8988T (cell line): ENCODE results near the gene COL5A2.

Experiments
- DNase-seq: peaks from one replicate; pipeline ENCODE4 v3.0.0; 2011

Gene COL5A2

DNA sequence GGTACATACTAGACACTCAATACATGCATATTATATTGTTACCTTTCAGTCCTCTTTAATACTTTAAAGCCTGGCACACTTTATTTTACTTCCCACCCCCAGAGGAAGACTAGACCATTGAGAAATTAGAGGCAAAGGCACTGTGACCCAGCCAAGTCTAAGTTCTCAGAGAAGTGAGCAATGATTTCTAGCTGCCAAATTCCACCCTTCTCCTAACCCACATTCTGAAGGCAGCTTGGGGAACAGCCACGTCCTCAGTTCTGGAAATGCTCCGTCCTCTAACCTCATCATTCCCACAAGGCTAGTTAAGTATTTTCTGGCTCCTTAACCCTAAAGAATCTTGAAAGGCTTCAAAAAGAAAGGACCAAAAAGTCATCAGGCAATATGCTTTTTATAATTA is 86.6 kb downstream of the COL5A2 start:
- DNase-seq = no peak

- no peak for DNase-seq
These were observed 88.3 kb downstream of the COL5A2 start for GRCh38 chr2:189091253-189091652.

- no peak for DNase-seq
These were observed 90.9 kb downstream of the COL5A2 start for GRCh38 chr2:189088591-189089205.

DNA sequence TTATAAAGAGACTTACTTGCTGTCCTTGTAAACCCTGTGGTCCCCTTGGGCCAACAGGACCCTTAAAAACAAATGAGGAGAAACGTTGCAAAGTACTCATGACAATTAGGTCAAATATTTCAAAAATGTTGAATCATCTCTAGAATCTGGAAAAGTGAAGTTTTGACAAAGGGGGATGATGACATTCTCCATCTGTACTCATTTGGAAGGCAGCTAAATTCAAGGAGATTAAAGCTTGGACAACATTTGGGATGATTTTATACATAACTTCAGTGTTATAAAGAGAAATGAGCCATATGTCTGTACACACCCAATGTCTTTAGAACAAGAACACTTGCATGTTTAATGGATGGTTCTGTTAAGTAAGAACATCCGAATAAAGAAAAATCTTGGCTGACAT is 92.9 kb downstream of the COL5A2 start:
- DNase-seq = no peak

- no peak for DNase-seq
These were observed 93.3 kb downstream of the COL5A2 start for GRCh38 chr2:189086250-189086649.

DNA sequence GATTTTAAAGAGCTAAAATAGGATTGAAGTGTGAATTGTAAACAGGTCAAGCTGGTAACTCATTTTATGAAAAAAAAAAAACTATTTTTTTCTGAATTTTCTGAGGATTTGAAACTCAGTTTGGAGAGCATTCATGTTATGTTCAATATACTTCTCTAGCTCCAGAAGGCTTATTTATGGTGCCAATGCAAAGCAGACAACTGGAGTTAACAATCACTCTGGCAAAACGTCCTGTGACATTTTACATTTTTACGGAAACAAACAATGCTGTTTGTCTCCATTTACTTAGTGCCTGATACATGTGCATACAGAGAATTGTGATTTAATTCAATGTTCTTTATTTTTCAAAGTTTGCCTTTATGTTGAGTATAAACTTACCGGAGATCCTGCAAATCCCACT is 96.0 kb downstream of the COL5A2 start:
- DNase-seq = no peak

GRCh38 chr2:189083106-189083505 is 96.5 kb downstream of the COL5A2 start:
- no peak for DNase-seq

DNA sequence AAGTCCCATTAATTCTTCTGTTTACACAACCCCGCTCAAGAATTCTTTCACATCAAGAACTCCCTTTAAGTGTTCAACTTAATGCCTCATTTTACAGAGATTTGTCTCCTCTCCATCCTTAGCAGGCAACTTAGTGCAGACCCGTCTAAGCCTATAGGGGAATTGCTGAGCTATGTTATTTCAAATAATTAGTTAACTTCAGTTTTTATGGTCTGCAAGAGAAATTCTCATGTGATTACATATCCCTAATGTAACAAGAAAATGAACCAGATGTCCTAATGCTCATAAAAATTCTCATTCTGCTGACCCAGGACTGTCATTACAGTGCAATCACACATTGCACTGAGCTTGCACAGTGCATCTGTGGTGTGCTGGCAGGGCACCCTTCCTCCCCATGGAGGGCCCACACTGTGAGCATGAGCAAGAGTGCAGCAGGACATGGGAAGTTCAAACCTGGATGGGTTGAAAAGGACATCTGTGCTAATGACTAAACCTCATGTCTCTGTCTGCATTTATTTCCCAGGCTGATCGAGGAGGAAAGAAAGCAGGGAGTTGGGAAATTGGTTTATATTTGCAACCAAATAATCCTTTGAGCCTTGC is 97.1 kb downstream of the COL5A2 start:
- no peak for DNase-seq

DNA sequence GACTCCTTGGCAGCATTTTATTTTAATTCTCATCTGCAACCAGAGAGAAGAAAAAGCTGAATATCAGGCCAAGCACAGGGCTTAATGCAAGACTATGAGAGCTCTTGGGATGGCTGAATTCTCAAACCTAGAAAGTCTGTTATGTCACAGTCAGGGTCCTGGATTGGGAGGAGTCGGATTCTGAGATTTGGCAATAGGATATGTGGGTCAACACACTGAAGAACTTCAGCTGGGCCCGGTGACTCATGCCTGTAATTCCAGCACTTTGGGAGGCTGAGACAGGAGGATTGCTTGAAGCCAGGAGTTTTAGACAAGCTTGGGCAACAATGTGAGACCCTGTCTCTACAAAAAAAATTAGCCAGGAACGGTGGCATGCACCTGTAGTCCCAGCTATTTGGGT is 103.0 kb downstream of the COL5A2 start:
- DNase-seq = no peak

- DNase-seq = no peak
These were observed 103.4 kb downstream of the COL5A2 start for GRCh38 chr2:189076120-189076519.

DNA sequence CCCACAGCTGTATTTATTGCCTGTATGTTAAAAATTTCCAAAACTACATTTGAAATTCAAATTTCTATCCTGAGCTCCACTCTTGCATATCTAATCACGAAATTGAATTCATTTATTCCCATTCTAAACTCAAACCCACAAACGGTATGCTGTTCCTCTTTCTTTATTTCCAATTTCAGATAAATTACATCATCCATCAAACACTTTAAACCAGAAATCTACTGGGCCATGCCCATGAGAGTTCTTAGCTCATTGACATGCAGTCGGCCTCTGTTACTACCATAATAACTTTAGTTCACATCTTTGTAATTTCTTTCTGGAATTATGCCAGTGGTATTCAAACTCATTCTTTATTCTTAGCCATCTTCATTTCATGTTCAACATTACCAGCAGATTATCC is 105.1 kb downstream of the COL5A2 start:
- no peak for DNase-seq

- no peak for DNase-seq
These were observed 107.5 kb downstream of the COL5A2 start for GRCh38 chr2:189072036-189072435.

DNA sequence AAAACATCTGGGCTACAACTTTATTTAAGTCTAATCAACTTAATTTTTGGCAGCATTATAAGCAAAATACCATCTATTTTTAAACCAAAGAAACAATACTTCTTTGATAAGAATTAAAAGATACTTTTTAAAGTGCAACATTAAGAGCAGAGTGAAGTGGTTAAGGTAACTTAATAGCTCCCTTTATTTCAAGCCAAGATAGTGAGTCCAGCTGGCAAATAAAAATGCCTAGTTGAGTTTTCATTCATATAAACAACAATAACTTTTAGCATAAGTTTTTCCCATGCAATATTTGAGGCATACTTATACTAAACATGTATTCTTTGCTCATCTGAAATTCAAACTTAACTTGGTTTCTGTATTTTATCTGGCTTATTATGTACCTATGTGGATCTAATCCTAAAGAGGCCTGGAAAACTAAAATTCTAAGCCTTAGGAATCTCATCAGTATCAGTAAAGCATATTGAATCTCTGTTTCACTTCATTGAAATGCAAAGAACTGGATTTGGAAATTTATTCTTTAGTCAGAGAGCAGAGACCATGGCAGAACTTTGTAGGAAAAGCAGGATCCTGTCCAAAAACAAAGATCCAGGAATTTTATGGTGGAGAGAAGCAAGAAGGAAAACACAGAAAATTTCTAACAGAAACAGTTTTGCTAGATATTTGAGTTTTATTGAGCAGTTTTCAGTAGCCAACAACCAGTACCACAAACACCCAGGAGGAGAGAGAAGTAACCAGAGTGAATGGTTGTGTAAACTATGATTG is 109.5 kb downstream of the COL5A2 start:
- no peak for DNase-seq

DNA sequence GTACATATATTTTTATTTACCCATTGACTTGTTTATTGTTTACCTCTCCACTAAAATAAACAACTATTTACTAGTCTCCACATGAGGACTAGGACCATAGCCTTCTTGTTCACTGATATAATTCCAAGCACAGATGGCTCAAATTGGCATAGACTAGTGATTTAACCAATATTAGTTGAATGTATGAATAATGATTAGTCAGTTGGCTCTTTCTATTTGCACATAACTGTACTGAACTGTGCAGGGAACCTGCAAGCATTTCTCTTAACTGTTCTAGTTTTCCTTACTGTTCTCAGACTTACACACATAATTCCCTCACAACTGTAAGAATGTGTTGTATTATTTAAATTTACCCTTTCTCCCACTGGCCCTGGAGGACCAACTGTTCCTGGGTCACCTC is 113.5 kb downstream of the COL5A2 start:
- DNase-seq = no peak

DNA sequence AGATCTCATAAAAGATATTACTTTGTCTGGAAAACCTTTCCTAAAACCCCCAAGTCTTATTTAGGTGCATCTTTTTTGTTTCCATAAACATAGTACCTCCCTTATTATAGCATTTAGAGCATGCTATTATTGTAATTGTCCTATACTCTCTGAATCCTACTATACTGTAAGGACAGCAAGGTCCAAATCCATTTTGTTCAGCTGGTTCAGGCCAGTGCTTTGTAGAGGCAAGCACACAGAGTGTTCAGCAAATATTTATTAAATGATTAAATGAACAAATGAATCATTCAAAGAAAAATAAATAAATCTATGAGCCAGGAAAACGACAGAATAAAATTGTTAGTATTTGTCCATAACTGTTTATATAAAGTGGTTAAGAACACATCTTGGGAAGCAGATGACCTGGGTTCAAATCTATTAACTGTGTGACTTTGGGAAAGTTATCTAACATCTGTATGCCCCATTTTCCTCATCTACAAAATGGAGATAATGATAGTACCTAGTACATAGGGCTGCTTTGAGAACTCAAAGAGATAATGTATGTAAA is 119.4 kb downstream of the COL5A2 start:
- DNase-seq = no peak

DNA sequence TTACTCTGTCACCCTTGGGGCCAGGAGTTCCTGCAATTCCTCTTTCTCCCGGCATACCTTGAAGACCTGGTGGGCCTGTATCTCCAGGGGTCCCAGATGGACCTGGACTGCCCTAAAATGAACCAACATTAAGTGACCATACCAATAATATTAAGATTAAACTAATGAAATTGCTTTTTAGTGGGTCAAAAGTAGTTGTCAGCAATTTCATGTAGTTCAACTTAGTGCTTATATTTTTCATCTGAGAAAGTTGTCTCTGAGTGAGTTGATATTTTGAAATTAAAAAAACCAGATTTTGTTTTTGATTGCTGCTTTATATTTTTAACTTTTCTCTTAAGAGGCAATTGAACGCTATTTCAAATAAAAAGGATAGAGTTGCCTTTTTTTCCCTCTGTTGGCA is 122.2 kb downstream of the COL5A2 start:
- DNase-seq = no peak

DNA sequence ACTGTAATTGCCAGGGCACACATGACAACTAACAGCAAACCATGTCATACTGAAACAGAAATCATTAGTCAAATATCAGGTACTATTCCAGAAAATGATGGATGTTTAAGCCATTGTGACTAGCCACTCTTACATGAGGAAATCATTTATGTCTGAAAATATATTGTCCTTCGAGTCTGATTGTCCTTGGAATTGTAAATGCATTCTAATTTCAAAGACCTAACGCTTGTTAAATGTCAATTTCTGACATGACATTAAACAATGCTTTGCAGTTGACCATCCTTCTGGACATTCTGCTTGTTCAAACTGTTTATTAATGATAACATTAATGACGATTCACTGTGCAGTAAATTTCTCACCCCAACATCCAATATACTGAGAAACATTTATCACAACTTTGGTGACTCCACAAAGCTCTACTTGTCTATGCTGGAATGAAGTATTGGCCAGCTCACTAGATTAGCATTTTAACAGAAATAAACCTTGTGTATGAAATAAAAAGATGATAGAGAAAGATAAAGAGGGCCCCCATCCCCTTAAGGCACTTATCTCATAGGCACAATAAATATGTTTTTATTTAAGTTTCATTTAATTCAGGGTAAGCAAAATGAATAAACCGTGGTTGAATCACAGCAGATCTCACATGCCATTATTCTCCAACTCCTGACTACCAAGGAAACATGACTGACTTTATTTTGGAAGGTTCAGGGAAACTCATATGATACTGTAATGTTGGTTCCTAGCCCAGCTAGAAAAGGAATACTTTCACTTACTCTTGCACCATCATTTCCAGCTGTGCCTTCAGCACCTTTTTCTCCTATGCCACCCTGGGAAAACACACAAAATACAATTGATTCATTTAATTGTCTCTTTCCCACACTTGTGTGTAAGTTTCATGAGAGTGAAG is 123.1 kb downstream of the COL5A2 start:
- no peak for DNase-seq

DNA sequence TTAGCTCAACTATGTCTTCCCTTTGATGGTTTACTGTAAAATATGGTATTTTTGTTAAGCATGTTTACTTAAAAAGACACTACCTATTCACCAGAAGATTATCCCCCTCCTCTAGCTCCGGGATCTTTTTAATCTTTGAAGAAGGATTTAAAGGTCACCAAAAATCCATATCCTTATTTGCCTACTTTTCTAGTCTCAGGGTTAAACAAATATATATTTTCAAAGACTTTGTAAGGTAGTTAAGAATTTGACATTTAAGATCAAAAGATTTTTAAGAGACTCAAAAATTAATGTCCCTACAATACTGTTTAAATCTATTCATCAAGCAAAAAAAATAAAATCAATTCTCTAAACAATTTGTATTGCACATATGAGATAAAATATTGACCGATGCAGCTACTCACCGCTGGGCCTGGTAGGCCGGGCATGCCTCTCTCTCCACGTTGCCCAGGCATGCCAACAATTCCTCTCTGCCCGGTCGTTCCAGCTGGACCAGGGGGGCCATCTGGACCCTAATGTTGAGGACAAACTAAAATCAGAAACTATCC is 129.3 kb downstream of the COL5A2 start:
- DNase-seq = no peak

GRCh38 chr2:189049709-189050164 is 129.8 kb downstream of the COL5A2 start:
- no peak for DNase-seq

GRCh38 chr2:189048189-189048588 is 131.4 kb downstream of the COL5A2 start:
- DNase-seq = no peak

DNA sequence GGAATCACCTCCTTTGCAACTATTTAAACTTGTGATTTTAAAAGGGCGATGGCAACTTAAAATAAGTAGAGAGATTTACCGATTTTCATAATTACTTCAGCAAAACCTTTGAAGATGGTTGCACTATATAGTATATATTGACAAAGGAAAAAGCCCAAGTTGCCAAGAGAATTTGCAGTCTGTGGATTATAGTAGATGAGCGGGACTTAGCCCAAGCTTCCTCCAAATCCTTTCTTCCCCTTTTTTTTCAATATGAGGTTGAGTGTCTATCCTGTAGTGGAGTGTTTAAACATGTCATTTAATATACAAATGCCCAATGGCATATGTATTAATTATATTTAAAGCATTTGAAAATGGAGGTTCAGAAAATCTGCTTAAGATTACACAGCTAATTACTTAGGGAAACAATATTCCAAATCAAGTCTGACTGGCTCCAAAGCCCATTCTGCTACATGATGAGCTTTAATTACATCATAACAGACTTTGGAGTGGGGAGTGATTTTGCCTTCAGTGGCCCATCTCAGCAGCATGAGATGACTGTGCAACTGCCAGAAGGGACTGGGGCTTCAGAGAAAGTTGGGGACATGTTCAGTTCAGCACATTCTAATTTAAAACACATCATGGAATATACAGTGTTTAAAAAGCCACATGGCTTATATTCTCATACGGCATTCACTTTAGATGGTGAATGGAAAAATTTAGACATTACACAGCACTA is 132.2 kb downstream of the COL5A2 start:
- DNase-seq = no peak

DNA sequence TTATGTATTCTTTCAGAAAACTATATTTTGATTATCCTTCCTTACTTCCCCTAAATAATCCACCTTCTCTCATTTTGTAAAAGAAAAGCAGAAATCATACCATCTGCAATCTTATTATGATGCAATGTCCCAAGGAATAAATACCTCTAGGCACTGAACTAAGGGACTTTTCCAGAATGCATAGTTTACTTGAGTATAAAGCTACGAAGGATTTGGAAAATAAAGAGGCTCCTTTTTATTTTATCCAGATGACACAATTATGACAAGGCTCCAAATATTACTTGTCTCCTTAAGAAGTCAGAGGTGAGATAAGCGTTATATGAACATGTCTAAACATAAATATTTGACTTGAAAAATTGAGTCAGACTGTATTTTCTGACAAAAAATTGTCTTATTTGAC is 133.2 kb downstream of the COL5A2 start:
- DNase-seq = no peak
